ENCODE results near the gene OTUD1.

- TF ChIP-seq CTCF (IDR thresholded peaks at IDR 0.05; ENCODE audit: poor library complexity) (no peak), EZH2 (IDR thresholded peaks at IDR 0.05; ENCODE audit: borderline replicate concordance) (no peak)
Observed at GRCh38 chr10:23441251-23441650, 2.4 kb downstream of the OTUD1 start.

Data from hepatocyte (in vitro differentiated cells).